Large intestine (tissue), 3 donors: ENCODE data around the gene CAPN11. TPM values are rescaled to one million over a fixed set of nuclear protein-coding genes. Genes with fewer than 3 reads are reported as not detected.

ENCODE experiments used
- DNase-seq, 2 donors: peaks; one replicate each; pipeline versions ENCODE4 v3.0.0 to v3.0.0-alpha.2; 2013
- H3K27ac ChIP-seq: one replicate; pipeline ENCODE4 v1.5.1; 2013; ENCODE audit warnings: low read length
- H3K27me3 ChIP-seq: 2 replicates; pipeline ENCODE4 v1.6.1; 2013; ENCODE audit warnings: low read length; ENCODE audit not compliant: control insufficient read depth, insufficient read depth
- H3K36me3 ChIP-seq: 2 replicates; pipeline ENCODE4 v1.6.1; 2013; ENCODE audit warnings: low read length; ENCODE audit not compliant: control insufficient read depth, insufficient read depth
- H3K4me1 ChIP-seq: one replicate; pipeline ENCODE4 v1.6.1; 2013; ENCODE audit warnings: low read length; ENCODE audit not compliant: control insufficient read depth, insufficient read depth
- H3K4me3 ChIP-seq: one replicate; pipeline ENCODE4 v1.5.1; 2013; ENCODE audit warnings: low read length
- H3K9me3 ChIP-seq: one replicate; pipeline ENCODE4 v1.6.1; 2013; ENCODE audit warnings: mild to moderate bottlenecking, low read depth, low read length, moderate library complexity; ENCODE audit not compliant: control insufficient read depth
- WGBS: methylation state at CpG from one replicate; pipeline ENCODE4 v1.1.5; 2013; ENCODE audit warnings: low lambda C conversion rate; ENCODE audit not compliant: insufficient coverage; 5-methylcytosine and 5-hydroxymethylcytosine counted together
- polyA plus RNA-seq: library from polyadenylated mRNA; unstranded; fragments of 120-200 nt; gene quantifications from one replicate; pipeline ENCODE4 v1.2.1, GENCODE V29; 2013

The CAPN11 gene
- polyA plus RNA-seq, 1 donor = 0.03 TPM

DNA sequence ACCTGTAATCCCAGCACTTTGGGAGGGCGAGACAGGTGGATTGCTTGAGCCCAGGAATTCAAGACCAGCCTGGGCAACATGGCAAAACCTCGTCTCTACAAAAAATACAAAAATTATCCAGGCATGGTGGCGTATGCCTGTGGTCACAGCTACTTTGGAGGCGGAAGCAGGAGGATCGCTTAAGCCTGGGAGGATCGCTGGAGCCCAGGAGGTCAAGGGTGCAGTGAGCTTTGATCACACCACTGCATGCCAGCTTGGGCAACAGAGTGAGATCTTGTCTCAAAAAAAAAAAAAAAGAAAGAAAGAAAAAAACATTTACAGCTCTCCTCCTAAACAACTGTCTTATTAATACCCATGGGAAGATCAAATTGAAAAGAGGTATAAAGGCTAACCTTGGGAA lies 49.3 kb downstream of the CAPN11 start:
- no CpG with 5 or more reads among the region's 6 CpGs for WGBS
- Histone ChIP-seq H3K27me3 (no peaks in the 10 kb centered on the region), H3K9me3 (no peaks in the 10 kb centered on the region), H3K4me1 (peaks cover 6% of the 10 kb centered on the region), H3K4me3 (no peak overlapping the region), H3K36me3 (no peaks in the 10 kb centered on the region), H3K27ac (no peak overlapping the region)
- no peak for DNase-seq

DNA sequence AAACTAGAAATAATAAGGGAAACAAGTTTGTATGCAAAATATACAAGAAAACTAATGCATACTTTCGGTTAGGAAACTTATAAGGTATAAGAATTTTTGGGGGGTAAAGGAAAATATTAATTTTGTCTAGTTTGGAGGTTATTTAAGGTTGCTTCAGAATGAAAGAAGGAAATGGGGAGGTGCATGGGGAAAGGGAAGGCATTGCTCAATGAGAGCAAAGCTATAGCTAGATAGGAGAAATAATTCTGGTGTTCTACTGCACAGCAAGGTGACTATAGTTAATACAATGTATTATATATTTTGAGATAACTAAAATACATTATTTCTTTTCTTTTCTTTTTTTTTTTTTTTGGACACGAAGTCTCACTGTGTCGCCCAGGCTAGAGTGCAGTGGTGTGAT lies 52.7 kb downstream of the CAPN11 start:
- H3K27ac ChIP-seq = no peak overlapping the region
- H3K36me3 ChIP-seq = no peaks in the 10 kb centered on the region
- H3K4me3 ChIP-seq = no peak overlapping the region
- WGBS = 83% methylated on average over 1 of the region's 3 CpGs
- no peaks in the 10 kb centered on the region for H3K27me3 ChIP-seq
- no peaks in the 10 kb centered on the region for H3K4me1 ChIP-seq
- H3K9me3 ChIP-seq = no peaks in the 10 kb centered on the region
- no peak for DNase-seq

DNA sequence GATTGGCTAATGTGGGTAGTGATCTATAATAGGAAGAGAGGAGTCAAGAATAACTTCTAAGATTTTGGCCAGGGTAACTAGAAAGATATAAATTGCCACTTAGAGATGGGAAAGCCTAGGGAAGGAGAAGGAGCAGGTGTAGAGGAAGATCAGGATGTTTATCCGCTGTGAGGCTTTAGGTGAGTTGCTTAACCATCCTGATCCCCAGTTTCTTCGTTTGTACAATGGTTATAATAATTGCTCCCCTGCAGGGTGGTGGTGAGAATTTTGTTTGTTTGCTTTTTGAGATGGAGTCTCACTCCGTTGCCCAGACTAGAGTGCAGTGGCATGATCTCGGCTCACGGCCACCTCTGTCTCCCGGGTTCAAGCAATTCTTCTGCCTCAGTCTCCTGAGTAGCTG lies 55.7 kb downstream of the CAPN11 start:
- no peaks in the 10 kb centered on the region for H3K27me3 ChIP-seq
- no peak overlapping the region for H3K4me3 ChIP-seq
- H3K4me1 ChIP-seq = peaks cover 21% of the 10 kb centered on the region
- no peak overlapping the region for H3K27ac ChIP-seq
- no CpG with 5 or more reads among the region's 6 CpGs for WGBS
- no peak for DNase-seq
- H3K9me3 ChIP-seq = peaks cover 2% of the 10 kb centered on the region
- no peaks in the 10 kb centered on the region for H3K36me3 ChIP-seq

DNA sequence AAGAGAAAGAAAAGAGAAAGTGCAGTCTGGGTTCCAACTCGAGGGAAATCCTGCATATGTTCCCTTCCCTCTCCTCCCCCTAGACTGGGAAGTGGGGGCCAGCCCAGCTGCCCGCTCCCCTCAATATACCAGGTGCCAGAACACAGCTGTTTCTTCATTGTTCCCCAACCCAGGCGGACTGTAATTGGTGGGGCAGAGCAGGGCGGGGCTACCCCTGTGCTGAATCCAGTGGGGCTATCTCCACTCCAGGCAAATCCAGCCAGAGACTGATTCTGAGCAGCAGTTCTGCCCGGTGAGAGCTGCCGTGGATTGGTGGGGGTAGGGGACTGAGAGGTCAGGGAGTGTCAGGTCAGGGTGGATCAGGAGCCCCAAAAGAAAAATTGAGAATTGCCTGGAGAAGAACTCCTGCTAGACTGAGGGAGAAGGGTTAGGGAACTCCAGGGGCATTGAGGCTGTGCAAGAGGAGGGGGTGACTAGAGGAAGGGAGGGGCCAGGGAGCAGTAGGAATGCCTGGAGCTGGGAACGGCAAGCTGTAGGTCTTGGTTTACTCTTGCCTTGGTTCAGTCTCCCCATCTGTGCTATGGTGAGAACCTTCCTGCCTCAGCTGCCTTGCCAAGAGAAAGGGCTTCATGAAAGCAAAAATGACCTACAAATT lies 58.2 kb downstream of the CAPN11 start, which contains the start of gene MYMX:
TSS of gene MYMX (plus strand) at position 250 of the 655 bp plus-strand sequence. CDS start 546 bp downstream, outside the sequence.
- WGBS = no CpG with 5 or more reads among the region's 7 CpGs
- H3K27ac ChIP-seq = no peak within 1 kb of the TSS
- no peak within 1 kb of the TSS for H3K4me3 ChIP-seq
- H3K36me3 ChIP-seq = no peaks in the 10 kb centered on the region
- peak in 1 of 2 donors; percentile 47 for DNase-seq
- no peaks in the 10 kb centered on the region for H3K27me3 ChIP-seq
- H3K4me1 ChIP-seq = peaks cover 32% of the 10 kb centered on the region
- peaks cover 2% of the 10 kb centered on the region for H3K9me3 ChIP-seq

DNA sequence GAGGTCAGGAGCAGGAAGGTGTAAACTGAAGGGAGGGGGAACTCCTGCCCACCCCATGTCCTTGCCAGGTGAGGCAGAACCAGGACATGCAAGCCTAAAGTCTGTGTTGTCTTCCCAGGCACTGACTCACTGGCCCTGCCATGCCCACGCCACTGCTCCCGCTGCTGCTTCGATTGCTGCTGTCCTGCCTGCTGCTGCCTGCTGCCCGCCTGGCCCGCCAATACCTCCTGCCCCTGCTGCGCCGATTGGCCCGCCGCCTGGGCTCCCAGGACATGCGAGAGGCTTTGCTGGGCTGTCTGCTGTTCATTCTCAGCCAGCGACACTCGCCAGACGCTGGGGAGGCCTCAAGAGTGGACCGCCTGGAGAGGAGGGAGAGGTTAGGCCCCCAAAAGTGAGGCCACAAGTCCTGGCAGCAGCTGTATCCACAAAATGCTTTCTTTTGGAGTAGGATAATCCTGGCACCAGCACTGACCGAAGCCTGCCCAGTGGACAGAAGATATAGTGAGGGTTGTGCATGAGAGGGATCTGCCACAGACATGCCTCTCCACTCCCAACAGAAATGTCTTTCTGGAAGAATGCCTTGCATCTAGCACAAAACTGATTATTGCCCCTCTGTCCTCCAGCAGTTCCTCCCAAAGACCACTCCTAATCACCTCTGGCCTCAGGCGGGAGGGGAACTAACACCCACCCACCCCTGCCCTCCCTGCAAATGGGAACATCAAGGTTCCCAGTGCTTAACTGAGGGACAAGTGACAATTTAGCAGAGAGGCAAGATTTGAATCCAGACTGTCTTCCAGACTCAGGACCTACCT lies 58.9 kb downstream of the CAPN11 start:
- no CpG with 5 or more reads among the region's 16 CpGs for WGBS
- H3K4me1 ChIP-seq = peaks cover 34% of the 10 kb centered on the region

DNA sequence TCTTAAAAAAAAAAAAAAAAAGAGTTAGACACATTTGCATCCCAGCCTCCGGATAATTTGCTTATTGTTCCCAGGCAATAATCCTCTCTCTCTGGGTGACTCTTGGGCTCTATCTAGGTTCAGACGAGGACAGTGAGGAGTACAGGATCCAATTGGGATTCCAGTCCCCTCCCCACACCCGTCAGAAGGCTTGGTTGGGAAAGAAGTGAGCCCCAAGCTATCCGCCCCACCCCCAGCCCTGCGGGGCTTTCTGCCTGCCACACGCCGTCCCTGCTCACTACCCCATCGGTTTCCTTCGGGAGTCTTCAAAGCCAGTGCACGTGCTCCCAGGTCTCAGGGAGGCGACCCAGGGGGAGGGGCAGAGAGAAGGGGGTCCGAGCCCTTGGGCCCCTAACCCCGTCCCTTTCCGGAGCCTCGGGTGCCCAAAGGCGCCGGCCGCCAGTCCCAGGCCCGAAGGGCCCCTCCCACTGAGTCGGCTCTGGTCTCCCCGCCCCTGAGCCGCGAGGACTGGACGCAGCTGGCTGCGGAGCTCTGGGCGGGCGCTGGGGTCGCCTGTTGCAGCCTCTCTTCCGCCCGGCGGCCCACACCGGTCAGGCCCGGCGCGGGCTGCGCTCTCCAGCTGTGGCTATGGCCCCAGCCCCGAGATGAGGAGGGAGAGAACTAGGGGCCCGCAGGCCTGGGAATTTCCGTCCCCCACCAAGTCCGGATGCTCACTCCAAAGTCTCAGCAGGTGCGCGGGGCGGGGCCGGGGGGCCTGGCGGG lies 60.6 kb downstream of the CAPN11 start:
- Histone ChIP-seq H3K4me1 (peaks cover 47% of the 10 kb centered on the region), H3K27me3 (peaks cover 2% of the 10 kb centered on the region), H3K4me3 (peak overlapping the region; percentile 55), H3K9me3 (peaks cover 2% of the 10 kb centered on the region), H3K36me3 (no peaks in the 10 kb centered on the region), H3K27ac (peak overlapping the region; percentile 70)
- no CpG with 5 or more reads among the region's 45 CpGs for WGBS
- DNase-seq = peak; percentile 79 to 88

More for the DNA sequence above, 58.9 kb downstream of the CAPN11 start:
- H3K4me3 ChIP-seq = no peak overlapping the region
- H3K36me3 ChIP-seq = no peaks in the 10 kb centered on the region
- H3K27me3 ChIP-seq = no peaks in the 10 kb centered on the region
- peaks cover 2% of the 10 kb centered on the region for H3K9me3 ChIP-seq
- no peak for DNase-seq
- no peak overlapping the region for H3K27ac ChIP-seq

DNA sequence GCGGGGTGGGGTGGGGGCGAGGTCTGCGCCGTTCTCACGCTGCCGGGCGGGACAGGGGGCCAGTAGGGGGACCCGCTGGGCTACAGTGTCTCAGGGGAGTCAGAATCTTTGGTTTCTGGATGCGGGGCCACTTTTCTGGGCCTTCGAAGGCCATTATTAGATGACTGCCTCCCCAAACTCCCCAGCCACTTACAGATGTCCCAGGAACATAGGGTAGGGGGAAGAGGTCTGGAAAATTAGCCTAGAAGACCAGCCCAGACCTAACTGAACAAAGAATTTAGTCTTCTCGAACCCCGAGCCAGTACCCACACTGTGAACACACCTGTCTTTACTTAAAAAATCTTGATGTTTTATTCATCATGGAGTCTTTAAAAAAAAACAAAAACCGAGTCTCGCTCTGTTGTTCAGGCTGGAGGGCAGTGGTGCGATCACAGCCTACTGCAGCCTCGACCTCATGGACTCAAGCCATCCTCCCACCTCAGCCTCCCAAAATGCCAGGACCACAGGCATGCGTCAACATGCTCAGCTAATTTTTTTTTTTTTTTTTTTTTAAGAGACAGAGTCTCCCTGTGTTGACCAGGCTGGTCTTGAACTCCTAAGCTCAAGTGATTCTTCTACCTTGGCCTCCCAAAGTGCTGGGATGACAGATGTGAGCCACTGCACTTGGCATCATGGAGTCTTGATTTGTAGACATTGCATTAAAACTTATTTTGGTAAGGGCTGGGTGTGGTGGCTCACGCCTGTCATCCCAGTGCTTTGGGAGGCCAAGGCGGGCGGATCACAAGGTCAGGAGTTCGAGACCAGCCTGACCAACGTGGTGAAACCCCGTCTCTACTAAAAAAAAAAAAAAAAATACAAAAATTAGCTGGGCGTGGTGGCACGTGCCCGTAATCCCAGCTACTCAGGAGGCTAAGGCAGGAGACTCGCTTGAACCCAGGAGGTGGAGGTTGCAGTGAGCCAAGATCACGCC lies 61.5 kb downstream of the CAPN11 start:
- Histone ChIP-seq H3K27me3 (peaks cover 2% of the 10 kb centered on the region), H3K4me1 (peaks cover 54% of the 10 kb centered on the region), H3K36me3 (no peaks in the 10 kb centered on the region), H3K27ac (peak overlapping the region; percentile 23), H3K9me3 (peaks cover 2% of the 10 kb centered on the region), H3K4me3 (peak overlapping the region; percentile 55)
- DNase-seq = no peak
- no CpG with 5 or more reads among the region's 28 CpGs for WGBS

DNA sequence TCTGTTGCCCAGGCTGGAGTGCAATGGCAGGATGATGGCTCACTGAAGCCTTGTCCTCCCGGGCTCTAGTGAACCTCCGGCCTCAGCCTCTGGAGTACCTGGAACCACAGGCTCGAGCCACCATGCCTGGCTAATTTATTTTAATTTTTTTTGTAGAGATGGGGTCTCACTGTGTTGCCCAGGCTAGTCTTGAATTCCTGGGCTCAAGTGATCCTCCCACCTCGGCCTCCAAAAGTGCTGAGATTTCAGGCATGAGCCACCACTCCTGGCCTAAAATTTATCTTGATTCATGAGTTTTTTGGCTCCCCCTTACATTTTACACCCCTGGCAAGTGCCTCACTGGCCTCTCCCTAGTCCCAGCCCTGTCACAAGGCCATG lies 62.3 kb downstream of the CAPN11 start:
- no CpG with 5 or more reads among the region's 4 CpGs for WGBS
- Histone ChIP-seq H3K27ac (peak overlapping the region; percentile 19), H3K36me3 (no peaks in the 10 kb centered on the region), H3K4me3 (no peak overlapping the region), H3K4me1 (peaks cover 61% of the 10 kb centered on the region), H3K9me3 (peaks cover 2% of the 10 kb centered on the region), H3K27me3 (peaks cover 2% of the 10 kb centered on the region)
- no peak for DNase-seq

DNA sequence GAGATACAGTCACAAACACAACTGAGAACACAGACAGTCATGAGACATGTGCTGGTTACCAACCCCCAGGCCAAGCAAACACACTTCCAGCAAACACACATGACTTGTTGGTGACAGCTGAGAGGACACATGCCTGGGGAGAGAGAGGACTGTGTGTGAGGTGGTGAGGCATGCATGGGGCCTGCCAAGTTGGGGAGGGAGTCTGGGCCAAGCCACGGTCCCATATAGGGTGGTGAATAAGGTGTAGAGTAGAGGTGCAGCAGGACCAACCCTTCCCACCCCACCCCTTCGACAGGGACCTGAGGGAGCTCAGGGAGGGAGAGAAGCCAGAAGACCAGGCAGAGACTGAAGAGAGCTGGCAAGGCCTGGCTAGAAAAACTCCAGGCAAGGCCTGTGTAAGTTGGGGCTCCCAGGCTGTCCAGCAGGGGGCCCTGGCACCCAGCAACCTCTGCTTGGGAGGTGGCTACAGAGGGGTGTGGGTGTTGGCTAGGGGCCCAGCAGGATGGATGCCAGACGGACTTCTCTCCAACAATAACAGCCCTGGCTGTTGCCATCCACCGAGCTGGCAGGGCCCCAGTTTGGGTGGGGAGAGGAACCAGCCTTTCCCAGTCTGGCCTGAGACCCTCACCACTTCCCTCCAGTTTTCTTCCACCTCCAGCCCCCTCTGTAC lies 62.8 kb downstream of the CAPN11 start:
- peak; percentile 78 to 83 for DNase-seq
- Histone ChIP-seq H3K4me3 (no peak overlapping the region), H3K4me1 (peaks cover 65% of the 10 kb centered on the region), H3K27ac (peak overlapping the region; percentile 42), H3K27me3 (peaks cover 2% of the 10 kb centered on the region), H3K9me3 (peaks cover 2% of the 10 kb centered on the region), H3K36me3 (no peaks in the 10 kb centered on the region)
- no CpG with 5 or more reads among the region's 4 CpGs for WGBS
